Neural crest cell (in vitro differentiated cells): ENCODE data around the gene CTIF. TPM values are rescaled to one million over a fixed set of nuclear protein-coding genes. Genes with fewer than 3 reads are reported as not detected.

ENCODE experiments used
- DNase-seq: peaks from one replicate; pipeline ENCODE4 v3.0.0; 2021; ENCODE audit warnings: low read depth, mixed read lengths, low spot score
- H3K27ac Mint-ChIP-seq: one replicate; pipeline ENCODE4 v1.8.0; 2021; ENCODE audit warnings: mild to moderate bottlenecking, mixed read lengths; ENCODE audit not compliant: unreplicated experiment
- H3K27me3 Mint-ChIP-seq: 2 replicates; pipeline ENCODE4 v1.8.0; 2021; ENCODE audit warnings: low read depth, mild to moderate bottlenecking, mixed read lengths
- H3K36me3 Mint-ChIP-seq: 2 replicates; pipeline ENCODE4 v1.8.0; 2021; ENCODE audit warnings: low read depth, mild to moderate bottlenecking, mixed read lengths
- H3K4me1 Mint-ChIP-seq: 2 replicates; pipeline ENCODE4 v1.8.0; 2021; ENCODE audit warnings: mixed read lengths
- H3K4me3 Mint-ChIP-seq: one replicate; pipeline ENCODE4 v1.8.0; 2021; ENCODE audit warnings: mild to moderate bottlenecking, mixed read lengths
- H3K9me3 Mint-ChIP-seq: 2 replicates; pipeline ENCODE4 v1.8.0; 2021; ENCODE audit warnings: mixed read lengths
- total RNA-seq: library from RNA; stranded (reverse); gene quantifications from 2 replicates; pipeline ENCODE4 v1.2.1, GENCODE V29; 2021
- TF ChIP-seq, protein P1 (sequence below): fragments of 200-600 bp; sonication (generic); conservative IDR thresholded peaks from 2 replicates; pipeline ENCODE4 v1.5.0; 2021; ENCODE audit warnings: antibody characterized with exemption, mild to moderate bottlenecking

Gene CTIF
- total RNA-seq, 1 donor from 2014 or later: 52.6 TPM

DNA sequence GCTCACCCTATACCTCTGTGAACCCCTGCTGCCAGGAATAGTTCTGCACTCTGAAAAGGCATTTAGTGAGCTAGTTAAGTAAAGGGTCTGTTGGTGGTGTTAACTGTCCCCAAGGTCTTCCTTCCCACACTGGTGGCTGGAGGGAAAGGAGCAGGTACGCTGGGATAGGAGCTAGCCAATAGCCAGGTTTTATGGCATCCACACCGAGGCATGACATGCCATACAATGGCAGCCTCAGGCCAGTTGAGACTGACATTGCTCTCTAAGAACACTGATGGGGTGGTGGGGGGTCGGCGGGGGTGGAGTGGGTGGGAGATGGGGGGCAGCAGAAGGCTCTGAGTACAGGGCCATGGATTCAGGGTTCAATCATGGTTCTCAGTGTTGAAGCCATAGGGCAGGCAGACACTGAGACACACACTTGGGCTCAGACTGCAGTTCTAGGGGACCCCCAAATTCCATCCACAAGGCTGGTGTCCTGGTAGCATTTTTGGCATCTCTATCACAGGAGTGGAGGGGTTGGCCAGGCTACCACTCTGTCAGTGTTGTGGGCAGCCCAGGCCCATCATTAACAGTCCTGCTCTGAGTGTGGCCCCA, 136.0 kb downstream of the CTIF start:
- H3K27ac Mint-ChIP-seq: no peak overlapping the region
- H3K9me3 Mint-ChIP-seq: peaks cover 6% of the 10 kb centered on the region
- DNase-seq: no peak

DNA sequence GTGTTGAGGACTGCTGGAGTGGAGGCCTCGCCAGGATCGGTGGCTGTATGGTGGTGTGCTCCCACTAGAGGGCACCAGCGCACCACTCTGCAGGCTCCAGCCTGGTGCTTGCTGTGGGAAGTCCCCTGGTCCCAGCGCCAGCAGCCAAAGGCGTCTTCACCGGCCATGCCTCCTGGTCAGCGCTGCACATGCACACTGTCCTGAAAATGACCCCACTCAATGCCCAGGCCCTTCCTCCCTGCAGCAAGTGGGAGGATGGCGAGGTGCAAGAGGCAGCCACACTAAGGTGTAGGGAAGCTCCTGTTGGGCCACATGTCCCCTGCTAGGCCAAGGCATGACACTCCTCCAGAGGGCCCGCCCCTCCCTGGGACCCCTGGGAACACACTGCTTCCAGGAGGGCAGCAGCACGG, 136.5 kb downstream of the CTIF start:
- Mint-ChIP-seq H3K27me3 (no peaks in the 10 kb centered on the region), H3K27ac (no peak overlapping the region), H3K4me1 (peaks cover 15% of the 10 kb centered on the region), H3K36me3 (peaks cover 15% of the 10 kb centered on the region), H3K4me3 (no peak overlapping the region), H3K9me3 (peaks cover 6% of the 10 kb centered on the region)
- DNase-seq: peak; percentile 92
- TF ChIP-seq, protein P1, sequence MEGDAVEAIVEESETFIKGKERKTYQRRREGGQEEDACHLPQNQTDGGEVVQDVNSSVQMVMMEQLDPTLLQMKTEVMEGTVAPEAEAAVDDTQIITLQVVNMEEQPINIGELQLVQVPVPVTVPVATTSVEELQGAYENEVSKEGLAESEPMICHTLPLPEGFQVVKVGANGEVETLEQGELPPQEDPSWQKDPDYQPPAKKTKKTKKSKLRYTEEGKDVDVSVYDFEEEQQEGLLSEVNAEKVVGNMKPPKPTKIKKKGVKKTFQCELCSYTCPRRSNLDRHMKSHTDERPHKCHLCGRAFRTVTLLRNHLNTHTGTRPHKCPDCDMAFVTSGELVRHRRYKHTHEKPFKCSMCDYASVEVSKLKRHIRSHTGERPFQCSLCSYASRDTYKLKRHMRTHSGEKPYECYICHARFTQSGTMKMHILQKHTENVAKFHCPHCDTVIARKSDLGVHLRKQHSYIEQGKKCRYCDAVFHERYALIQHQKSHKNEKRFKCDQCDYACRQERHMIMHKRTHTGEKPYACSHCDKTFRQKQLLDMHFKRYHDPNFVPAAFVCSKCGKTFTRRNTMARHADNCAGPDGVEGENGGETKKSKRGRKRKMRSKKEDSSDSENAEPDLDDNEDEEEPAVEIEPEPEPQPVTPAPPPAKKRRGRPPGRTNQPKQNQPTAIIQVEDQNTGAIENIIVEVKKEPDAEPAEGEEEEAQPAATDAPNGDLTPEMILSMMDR: peak; percentile 92

More for the DNA sequence above, 136.0 kb downstream of the CTIF start:
- TF ChIP-seq, protein P1: no peak
- peaks cover 19% of the 10 kb centered on the region for H3K36me3 Mint-ChIP-seq
- H3K27me3 Mint-ChIP-seq: no peaks in the 10 kb centered on the region
- peaks cover 10% of the 10 kb centered on the region for H3K4me1 Mint-ChIP-seq
- no peak overlapping the region for H3K4me3 Mint-ChIP-seq

DNA sequence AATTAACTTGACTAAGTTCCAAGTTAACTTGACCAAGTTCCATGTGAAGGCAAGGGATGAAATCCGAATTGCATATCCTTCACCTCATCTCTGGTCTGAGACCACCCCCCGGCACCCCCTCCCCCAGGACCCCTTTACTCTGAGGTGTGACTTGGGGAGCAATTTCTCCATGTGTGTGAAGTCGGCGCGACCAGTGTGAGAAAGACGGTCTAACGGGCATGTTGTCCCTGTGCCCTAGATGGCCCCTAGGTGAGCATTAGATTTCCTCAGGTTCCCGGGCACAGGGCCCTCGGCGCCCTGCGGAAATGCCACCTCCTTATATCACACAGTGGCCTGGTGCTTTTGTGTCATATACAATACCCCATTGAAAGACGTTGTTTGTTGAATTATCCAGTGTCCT, 137.1 kb downstream of the CTIF start:
- Mint-ChIP-seq H3K27me3 (no peaks in the 10 kb centered on the region), H3K4me3 (no peak overlapping the region), H3K4me1 (peaks cover 21% of the 10 kb centered on the region), H3K9me3 (peaks cover 6% of the 10 kb centered on the region), H3K27ac (no peak overlapping the region), H3K36me3 (peaks cover 11% of the 10 kb centered on the region)
- TF ChIP-seq, protein P1: no peak
- no peak for DNase-seq

DNA sequence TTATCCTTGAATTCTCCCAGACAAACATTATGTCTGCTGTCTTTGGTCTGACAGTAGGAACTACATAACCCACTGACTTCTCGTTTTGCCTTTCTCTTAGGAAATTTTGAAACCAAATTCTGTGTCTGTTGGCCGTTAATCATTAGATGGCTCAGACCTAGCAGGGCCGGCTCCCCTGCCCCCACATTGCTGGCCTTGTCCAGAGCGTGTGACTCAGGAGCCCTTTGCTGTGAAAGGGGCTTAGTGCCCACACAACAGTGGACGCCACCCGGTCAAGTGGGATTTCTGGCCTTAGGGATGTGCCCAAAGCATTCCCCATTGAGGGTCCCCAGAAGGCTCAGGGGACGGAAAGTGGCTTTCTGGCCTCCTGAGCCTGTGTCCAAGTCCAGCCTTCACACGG, 137.5 kb downstream of the CTIF start:
- no peak for DNase-seq
- no peak overlapping the region for H3K27ac Mint-ChIP-seq
- no peaks in the 10 kb centered on the region for H3K27me3 Mint-ChIP-seq
- no peak overlapping the region for H3K4me3 Mint-ChIP-seq
- TF ChIP-seq, protein P1: no peak
- H3K36me3 Mint-ChIP-seq: peaks cover 7% of the 10 kb centered on the region
- H3K9me3 Mint-ChIP-seq: peaks cover 4% of the 10 kb centered on the region
- H3K4me1 Mint-ChIP-seq: peaks cover 25% of the 10 kb centered on the region

DNA sequence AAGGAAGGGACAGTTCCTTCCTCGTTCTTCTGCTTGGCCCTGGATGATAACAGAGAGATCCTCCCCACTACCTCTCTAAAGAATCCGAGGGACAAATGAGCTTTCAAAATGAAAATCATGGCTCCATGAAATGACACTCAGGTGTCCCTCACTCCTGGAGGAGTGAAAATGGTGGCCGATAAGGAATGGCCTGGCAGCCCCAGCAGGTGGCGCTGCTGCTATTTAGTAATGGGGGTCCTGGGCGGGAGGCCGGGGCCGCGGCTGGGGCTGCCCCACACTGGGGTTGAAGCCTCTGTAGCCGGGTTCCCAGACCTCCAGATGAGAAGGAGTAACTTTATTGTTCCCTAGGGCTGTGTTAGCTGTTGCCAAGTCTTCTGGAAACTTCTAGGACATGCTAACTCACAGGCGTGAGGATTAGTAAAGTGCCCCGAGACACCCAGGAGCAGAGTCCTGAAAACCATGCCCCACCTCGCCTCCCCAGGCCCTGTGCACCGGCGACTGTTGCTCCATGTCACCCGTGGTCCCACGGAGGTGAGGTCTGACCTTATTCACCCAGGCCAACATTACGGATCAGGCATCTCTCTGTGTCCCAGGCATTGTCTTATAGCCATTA, 138.0 kb downstream of the CTIF start:
- TF ChIP-seq, protein P1: peak; percentile 96
- Mint-ChIP-seq H3K4me1 (peaks cover 30% of the 10 kb centered on the region), H3K27ac (no peak overlapping the region), H3K27me3 (no peaks in the 10 kb centered on the region), H3K4me3 (no peak overlapping the region), H3K36me3 (peaks cover 2% of the 10 kb centered on the region), H3K9me3 (no peaks in the 10 kb centered on the region)
- peak; percentile 78 for DNase-seq
